ENCODE measurements around the gene EEF1E1. TPM values are rescaled to one million over a fixed set of nuclear protein-coding genes. Genes with fewer than 3 reads are reported as not detected.

EEF1E1 gene
- 15.5 TPM for total RNA-seq
- long read RNA-seq, transcript EEF1E1-201 (4 exons, 1,077 nt), result major isoform, 6 of 8 reads
- long read RNA-seq, partial matches to known transcripts, result 1 of 8 reads
- long read RNA-seq, other reads (novel, unspliced or antisense), result 0 of 8 reads

- no peaks in the 10 kb centered on the region for H3K36me3 ChIP-seq
- DNase-seq, result peak; percentile 93
- peak within 1 kb of the TSS; percentile 66 for H3K27ac ChIP-seq (replicated peaks)
- TF ChIP-seq CTCF (IDR thresholded peaks at IDR 0.05; ENCODE audit: borderline replicate concordance), result no peak
- peaks cover 12% of the 10 kb centered on the region for H3K4me1 ChIP-seq
- peaks cover 28% of the 10 kb centered on the region for H3K27me3 ChIP-seq (ENCODE audit: low read depth)
- no peaks in the 10 kb centered on the region for H3K9me3 ChIP-seq (replicated peaks)
- intact Hi-C loops (cut with micrococcal nuclease), result no loop called here
- peak within 1 kb of the TSS; percentile 94 for H3K4me3 ChIP-seq
These were observed at the start of gene EEF1E1 for GRCh38 chr6:8102122-8102958. EEF1E1 (minus strand) TSS chr6:8102548; CDS start chr6:8102521, 27 bp downstream.

GRCh38 chr6:8149350-8149749 is 47.0 kb upstream of the EEF1E1 start:
- Histone ChIP-seq H3K9me3 (replicated peaks) (no peaks in the 10 kb centered on the region), H3K27ac (replicated peaks) (no peak overlapping the region), H3K36me3 (no peaks in the 10 kb centered on the region), H3K27me3 (ENCODE audit: low read depth) (peaks cover 10% of the 10 kb centered on the region), H3K4me1 (no peaks in the 10 kb centered on the region), H3K4me3 (no peak overlapping the region)
- no peak for TF ChIP-seq CTCF (IDR thresholded peaks at IDR 0.05; ENCODE audit: borderline replicate concordance)
- intact Hi-C loops (cut with micrococcal nuclease), result no loop called here
- no peak for DNase-seq

- no peaks in the 10 kb centered on the region for H3K36me3 ChIP-seq
- no peak for TF ChIP-seq CTCF (IDR thresholded peaks at IDR 0.05; ENCODE audit: borderline replicate concordance)
- H3K9me3 ChIP-seq (replicated peaks), result no peaks in the 10 kb centered on the region
- H3K4me1 ChIP-seq, result no peaks in the 10 kb centered on the region
- intact Hi-C loops (cut with micrococcal nuclease), result no loop called here
- no peak overlapping the region for H3K27ac ChIP-seq (replicated peaks)
- no peak overlapping the region for H3K4me3 ChIP-seq
- no peak for DNase-seq
- H3K27me3 ChIP-seq (ENCODE audit: low read depth), result peaks cover 11% of the 10 kb centered on the region
These were observed 41.6 kb upstream of the EEF1E1 start for GRCh38 chr6:8143945-8144344.

GRCh38 chr6:8139451-8139850 is 37.1 kb upstream of the EEF1E1 start:
- intact Hi-C loops (cut with micrococcal nuclease), result no loop called here
- no peak for DNase-seq
- H3K9me3 ChIP-seq (replicated peaks), result no peaks in the 10 kb centered on the region
- H3K4me3 ChIP-seq, result no peak overlapping the region
- H3K27me3 ChIP-seq (ENCODE audit: low read depth), result peaks cover 39% of the 10 kb centered on the region
- no peak for TF ChIP-seq CTCF (IDR thresholded peaks at IDR 0.05; ENCODE audit: borderline replicate concordance)
- no peaks in the 10 kb centered on the region for H3K4me1 ChIP-seq
- no peak overlapping the region for H3K27ac ChIP-seq (replicated peaks)
- H3K36me3 ChIP-seq, result no peaks in the 10 kb centered on the region

- TF ChIP-seq CTCF (IDR thresholded peaks at IDR 0.05; ENCODE audit: borderline replicate concordance), result no peak
- DNase-seq, result no peak
- intact Hi-C loops (cut with micrococcal nuclease), result no loop called here
- Histone ChIP-seq H3K27ac (replicated peaks) (no peak overlapping the region), H3K27me3 (ENCODE audit: low read depth) (peaks cover 57% of the 10 kb centered on the region), H3K36me3 (no peaks in the 10 kb centered on the region), H3K4me3 (no peak overlapping the region), H3K9me3 (replicated peaks) (no peaks in the 10 kb centered on the region), H3K4me1 (no peaks in the 10 kb centered on the region)
These were observed 35.2 kb upstream of the EEF1E1 start for GRCh38 chr6:8137529-8137939.
